NCI-H2081 (cell line): ENCODE measurements around the gene CCNL1.
"Not testable (repeated sequence)": the region's sequence is repeated elsewhere in the genome, so short reads cannot be mapped to it uniquely, and the experiment has no call there.

ENCODE experiments used
- DNase-seq, 2 experiments: peaks; one replicate each; lab custom pipeline; 2025; lab: John Stamatoyannopoulos, UW

The CCNL1 gene

GRCh38 chr3:157103280-157103679 lies 56.7 kb downstream of the CCNL1 start:
- no peak for DNase-seq

GRCh38 chr3:157102595-157102994 lies 57.4 kb downstream of the CCNL1 start:
- DNase-seq, result not testable (repeated sequence)

- no peak for DNase-seq
Measured at GRCh38 chr3:157102098-157102497, 57.8 kb downstream of the CCNL1 start.

GRCh38 chr3:157101486-157101885 lies 58.5 kb downstream of the CCNL1 start:
- DNase-seq, result no peak

GRCh38 chr3:157100608-157101396 lies 59.1 kb downstream of the CCNL1 start:
- DNase-seq, result no peak

GRCh38 chr3:157100096-157100477 lies 59.9 kb downstream of the CCNL1 start:
- no peak for DNase-seq

- no peak for DNase-seq
Measured at GRCh38 chr3:157099326-157100095, 60.4 kb downstream of the CCNL1 start.

GRCh38 chr3:157098823-157099185 lies 61.1 kb downstream of the CCNL1 start:
- DNase-seq, result no peak

GRCh38 chr3:157098121-157098822 lies 61.7 kb downstream of the CCNL1 start:
- no peak for DNase-seq
